Measurements from ENCODE around the gene JARID2. TPM values are rescaled to one million over a fixed set of nuclear protein-coding genes. Genes with fewer than 3 reads are reported as not detected.

Gene JARID2
- total RNA-seq, 2 donors from 2014 or later: 9.1 to 10.7 TPM

DNA sequence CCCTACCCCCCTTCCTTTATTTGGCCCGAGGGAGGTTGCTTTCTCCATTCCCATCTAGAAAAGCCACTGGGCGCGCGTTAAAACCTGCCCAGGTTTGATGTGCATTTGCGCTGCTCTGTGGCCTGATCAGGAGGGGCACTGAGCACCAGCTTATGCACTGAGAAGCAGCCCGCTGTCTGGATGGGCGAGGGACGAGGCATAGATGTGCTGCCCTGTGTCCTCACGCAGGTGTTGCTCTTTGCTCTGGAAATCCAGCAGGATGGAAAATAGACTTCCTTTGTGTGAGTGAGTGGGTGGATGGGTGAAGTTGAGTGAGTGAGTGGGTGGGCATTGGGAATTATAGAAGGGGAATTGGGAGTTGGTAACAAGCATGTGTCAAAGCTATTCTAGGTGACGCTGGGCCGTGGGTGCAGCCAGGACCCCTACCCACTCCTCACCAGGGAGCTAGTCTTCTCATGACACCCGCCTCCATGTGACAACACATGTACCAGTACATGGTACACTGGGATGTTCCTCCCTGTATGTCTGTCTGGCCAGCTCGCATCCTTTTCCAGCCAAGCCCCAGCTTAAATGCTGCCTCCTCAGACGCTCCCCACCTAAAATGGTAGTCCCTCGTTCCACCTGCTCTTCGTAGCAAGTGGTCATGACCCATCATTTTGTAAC, 254.3 kb downstream of the JARID2 start:
- no peak for DNase-seq
- H3K4me3 ChIP-seq: no peak overlapping the region
- H3K9me3 ChIP-seq: no peaks in the 10 kb centered on the region
- H3K4me1 ChIP-seq: no peaks in the 10 kb centered on the region
- H3K9ac ChIP-seq (ENCODE audit: low read depth in 2 of 2, low read length in 2 of 2): no peak overlapping the region
- no peaks in the 10 kb centered on the region for H3K27me3 ChIP-seq
- no peak overlapping the region for H3K27ac ChIP-seq
- TF ChIP-seq, protein P1, sequence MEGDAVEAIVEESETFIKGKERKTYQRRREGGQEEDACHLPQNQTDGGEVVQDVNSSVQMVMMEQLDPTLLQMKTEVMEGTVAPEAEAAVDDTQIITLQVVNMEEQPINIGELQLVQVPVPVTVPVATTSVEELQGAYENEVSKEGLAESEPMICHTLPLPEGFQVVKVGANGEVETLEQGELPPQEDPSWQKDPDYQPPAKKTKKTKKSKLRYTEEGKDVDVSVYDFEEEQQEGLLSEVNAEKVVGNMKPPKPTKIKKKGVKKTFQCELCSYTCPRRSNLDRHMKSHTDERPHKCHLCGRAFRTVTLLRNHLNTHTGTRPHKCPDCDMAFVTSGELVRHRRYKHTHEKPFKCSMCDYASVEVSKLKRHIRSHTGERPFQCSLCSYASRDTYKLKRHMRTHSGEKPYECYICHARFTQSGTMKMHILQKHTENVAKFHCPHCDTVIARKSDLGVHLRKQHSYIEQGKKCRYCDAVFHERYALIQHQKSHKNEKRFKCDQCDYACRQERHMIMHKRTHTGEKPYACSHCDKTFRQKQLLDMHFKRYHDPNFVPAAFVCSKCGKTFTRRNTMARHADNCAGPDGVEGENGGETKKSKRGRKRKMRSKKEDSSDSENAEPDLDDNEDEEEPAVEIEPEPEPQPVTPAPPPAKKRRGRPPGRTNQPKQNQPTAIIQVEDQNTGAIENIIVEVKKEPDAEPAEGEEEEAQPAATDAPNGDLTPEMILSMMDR (IDR thresholded peaks at IDR 0.05): no peak
- H3K36me3 ChIP-seq: no peaks in the 10 kb centered on the region
- intact Hi-C loops (cut with DNase I): no loop called here

DNA sequence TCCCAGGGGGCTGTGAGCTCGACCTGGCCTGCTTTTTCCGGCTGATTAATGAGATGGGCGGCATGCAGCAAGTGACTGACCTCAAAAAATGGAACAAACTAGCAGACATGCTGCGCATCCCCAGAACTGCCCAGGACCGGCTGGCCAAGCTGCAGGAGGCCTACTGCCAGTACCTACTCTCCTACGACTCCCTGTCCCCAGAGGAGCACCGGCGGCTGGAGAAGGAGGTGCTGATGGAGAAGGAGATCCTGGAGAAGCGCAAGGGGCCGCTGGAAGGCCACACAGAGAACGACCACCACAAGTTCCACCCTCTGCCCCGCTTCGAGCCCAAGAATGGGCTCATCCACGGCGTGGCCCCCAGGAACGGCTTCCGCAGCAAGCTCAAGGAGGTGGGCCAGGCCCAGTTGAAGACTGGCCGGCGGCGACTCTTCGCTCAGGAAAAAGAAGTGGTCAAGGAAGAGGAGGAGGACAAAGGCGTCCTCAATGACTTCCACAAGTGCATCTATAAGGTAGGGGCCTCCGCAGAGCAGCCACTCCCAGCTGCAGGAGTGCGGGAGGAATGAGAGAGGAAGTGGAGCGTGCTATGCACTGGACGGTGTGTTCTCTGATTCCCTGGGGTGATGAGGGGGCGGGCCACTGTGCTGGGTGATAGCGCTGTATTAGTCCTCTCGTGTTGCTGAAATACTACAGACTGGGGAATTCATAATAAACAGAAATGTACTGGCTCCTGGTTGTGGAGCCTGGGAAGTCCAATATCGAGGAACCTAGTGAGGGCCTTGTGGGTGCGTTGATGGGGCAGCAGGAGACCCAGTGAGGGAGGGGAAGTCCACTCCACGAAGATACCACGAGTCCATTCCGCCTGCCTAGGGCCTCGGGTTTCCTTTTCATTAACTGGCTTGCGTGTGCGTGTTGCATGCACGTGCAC, 255.3 kb downstream of the JARID2 start:
- TF ChIP-seq, protein P1 (IDR thresholded peaks at IDR 0.05): no peak
- H3K4me1 ChIP-seq: no peaks in the 10 kb centered on the region
- H3K27ac ChIP-seq: no peak overlapping the region
- no peaks in the 10 kb centered on the region for H3K36me3 ChIP-seq
- H3K27me3 ChIP-seq: no peaks in the 10 kb centered on the region
- H3K9ac ChIP-seq (ENCODE audit: low read depth in 2 of 2, low read length in 2 of 2): no peak overlapping the region
- no peaks in the 10 kb centered on the region for H3K9me3 ChIP-seq
- H3K4me3 ChIP-seq: no peak overlapping the region
- intact Hi-C loops (cut with DNase I): no loop called here
- DNase-seq: no peak

DNA sequence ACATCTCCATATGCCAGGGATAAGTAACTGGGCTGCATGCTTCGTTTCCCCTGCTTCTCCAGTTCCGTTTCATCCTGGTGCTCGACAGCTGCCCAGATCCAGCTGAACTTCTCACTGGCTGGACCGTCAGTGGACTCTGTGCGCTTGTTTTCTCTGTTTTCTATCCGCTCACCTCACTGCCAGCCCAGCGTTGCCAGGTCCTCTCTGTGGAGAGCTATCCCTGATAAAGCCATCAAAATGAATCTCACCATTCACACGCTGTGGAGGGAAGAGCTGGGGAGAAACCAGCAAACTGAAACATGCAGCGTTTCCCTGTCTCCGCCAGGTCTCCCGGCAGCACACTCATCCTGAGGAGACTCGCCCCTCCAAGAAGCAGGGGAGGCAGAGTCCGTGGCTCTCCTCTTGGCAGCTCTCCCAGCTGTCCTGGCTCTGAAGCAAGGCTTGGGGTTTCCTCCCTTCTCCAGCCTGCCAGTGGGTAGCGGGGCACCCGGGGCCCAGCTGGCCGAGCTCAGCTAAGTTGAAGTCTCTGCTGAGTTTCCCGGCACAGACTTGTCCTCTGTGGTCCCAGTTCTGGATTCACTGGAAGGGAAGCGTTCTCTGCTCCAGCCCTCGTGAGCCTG, 256.1 kb downstream of the JARID2 start:
- H3K9me3 ChIP-seq: no peaks in the 10 kb centered on the region
- no peaks in the 10 kb centered on the region for H3K36me3 ChIP-seq
- H3K27me3 ChIP-seq: no peaks in the 10 kb centered on the region
- H3K9ac ChIP-seq (ENCODE audit: low read depth in 2 of 2, low read length in 2 of 2): no peak overlapping the region
- intact Hi-C loops (cut with DNase I): no loop called here
- TF ChIP-seq, protein P1 (IDR thresholded peaks at IDR 0.05): no peak
- H3K27ac ChIP-seq: no peak overlapping the region
- H3K4me1 ChIP-seq: no peaks in the 10 kb centered on the region
- H3K4me3 ChIP-seq: no peak overlapping the region
- DNase-seq: no peak

DNA sequence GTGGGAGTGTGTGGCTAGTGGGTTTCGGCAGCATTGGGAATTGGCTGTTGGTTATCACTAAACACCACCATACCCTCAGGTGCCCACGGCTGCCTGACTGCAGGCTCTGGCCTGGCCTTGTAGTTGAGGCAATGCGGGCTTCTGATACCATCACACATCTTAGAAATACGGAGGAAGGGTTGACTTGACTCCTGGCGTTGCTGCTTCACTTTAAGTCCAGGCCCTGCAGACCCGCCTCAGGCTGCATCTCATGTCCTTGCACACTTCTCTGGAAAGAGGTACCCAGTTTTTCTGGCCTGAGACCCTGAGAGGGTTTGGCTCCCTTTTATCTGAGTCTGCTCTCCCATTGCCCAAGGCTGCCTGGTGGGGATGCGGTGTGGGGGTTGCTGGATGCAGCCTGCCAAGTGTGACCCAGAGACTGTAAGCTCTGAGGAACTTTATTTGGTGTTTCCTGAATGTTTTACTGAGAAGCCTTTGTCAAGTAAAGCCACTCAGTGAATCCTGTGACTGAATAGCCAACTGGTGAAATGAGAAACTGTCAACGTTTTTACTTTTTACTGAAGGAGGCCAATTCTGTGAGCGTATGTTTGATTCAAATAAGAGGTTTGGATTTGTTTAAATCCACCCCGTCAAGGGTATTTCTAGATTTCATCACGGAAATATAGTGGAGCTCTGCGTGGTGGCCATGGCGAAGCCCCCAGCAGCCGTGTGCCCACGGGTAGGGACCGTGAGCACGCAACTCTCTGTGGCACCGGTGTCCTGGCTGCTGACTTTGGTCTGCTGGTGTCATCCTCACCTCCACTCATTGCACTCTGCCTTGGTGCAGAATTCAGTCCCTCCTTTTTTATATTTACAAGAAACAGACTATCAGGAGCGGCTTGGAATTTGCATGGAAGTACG, 256.8 kb downstream of the JARID2 start:
- H3K4me1 ChIP-seq: no peaks in the 10 kb centered on the region
- no peaks in the 10 kb centered on the region for H3K9me3 ChIP-seq
- H3K27me3 ChIP-seq: no peaks in the 10 kb centered on the region
- no peak overlapping the region for H3K9ac ChIP-seq (ENCODE audit: low read depth in 2 of 2, low read length in 2 of 2)
- H3K27ac ChIP-seq: no peak overlapping the region
- intact Hi-C loops (cut with DNase I): no loop called here
- no peak for DNase-seq
- H3K36me3 ChIP-seq: no peaks in the 10 kb centered on the region
- H3K4me3 ChIP-seq: no peak overlapping the region
- TF ChIP-seq, protein P1 (IDR thresholded peaks at IDR 0.05): no peak

DNA sequence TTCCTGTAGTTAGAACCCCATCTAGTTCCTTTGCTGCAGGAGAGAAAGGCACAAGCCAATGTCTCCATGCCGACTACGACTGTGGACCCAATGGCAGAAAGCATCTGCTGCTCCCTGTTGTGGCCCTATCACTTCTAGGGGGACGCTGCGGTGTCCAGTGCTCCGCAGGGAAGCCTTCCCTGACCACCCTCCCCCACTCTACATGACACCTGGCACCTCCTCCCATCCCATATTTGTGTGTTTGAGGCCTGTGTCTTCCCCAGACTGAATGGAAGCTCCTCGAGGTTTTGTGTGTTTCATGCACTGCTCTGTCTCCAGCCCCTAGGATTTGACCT, 257.4 kb downstream of the JARID2 start:
- Histone ChIP-seq H3K36me3 (no peaks in the 10 kb centered on the region), H3K4me1 (no peaks in the 10 kb centered on the region), H3K27me3 (no peaks in the 10 kb centered on the region), H3K9ac (ENCODE audit: low read depth in 2 of 2, low read length in 2 of 2) (no peak overlapping the region), H3K27ac (no peak overlapping the region), H3K9me3 (no peaks in the 10 kb centered on the region), H3K4me3 (no peak overlapping the region)
- intact Hi-C loops (cut with DNase I): no loop called here
- TF ChIP-seq, protein P1 (IDR thresholded peaks at IDR 0.05): no peak
- DNase-seq: no peak

Measured in colonic mucosa (tissue), 4 donors.